Measurements from ENCODE around the gene DROSHA.
"Not testable (repeated sequence)": the region's sequence is repeated elsewhere in the genome, so short reads cannot be mapped to it uniquely, and the experiment has no call there.

The DROSHA gene

DNA sequence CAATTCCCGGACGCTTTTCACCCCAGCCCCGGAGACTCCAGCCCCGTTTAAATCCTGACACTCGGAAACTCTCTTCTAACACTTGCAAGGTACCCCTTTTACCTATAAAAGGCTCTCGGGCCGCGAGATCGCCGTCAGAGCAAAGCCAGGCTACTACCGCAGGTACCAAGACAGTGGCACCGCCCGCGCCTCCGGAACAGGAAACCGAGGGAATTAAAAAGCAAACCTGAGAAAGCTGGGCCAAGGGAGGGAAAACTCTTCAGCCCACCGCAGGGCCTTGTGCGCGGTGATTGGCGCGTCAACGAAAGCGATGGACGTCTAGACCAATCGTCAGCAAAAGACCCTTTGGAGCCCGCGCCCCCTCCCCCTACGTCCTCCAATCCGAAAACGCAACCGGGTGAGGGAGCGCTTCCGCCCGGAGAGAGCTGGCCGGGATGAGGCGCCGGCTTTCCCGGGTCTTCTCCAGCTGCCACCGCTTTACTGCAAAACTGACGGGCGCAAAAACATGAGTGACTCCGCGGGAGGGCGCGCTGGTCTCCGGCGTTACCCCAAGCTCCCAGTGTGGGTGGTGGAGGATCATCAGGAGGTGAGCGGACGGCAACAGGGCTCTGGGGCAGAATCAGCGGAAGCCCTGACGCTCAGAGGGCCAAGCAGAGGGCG lies at the start of gene DROSHA, which contains the start of gene C5orf22:
Gene DROSHA, minus strand, starts transcription at position 206 of the 660 bp plus-strand sequence. CDS start 3,034 bp downstream, outside the sequence.
Gene C5orf22, plus strand, starts transcription at position 414 of the 660 bp plus-strand sequence. Its CDS starts 92 bp downstream, at position 506.
- peak; percentile 81 for DNase-seq (ENCODE audit: low read depth)

DNA sequence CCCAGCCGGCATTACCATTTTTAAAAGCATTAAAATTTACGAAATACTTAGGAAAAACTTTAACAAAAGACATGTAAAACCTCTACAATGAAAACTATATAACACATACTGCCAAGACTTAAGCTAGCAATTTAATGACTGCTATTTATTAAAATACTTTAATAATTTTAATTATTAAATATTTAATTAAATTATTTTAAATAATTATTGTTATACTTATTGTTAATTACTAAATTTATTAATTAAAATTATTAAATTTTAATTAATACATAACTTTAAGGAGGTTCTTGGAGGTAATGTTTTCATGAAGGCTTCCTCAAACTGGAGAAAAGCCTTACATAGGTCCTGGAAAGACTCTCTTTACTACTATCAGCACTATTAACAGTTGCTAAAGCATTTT lies 47.7 kb upstream of the DROSHA start:
- DNase-seq (ENCODE audit: low read depth): no peak

DNA sequence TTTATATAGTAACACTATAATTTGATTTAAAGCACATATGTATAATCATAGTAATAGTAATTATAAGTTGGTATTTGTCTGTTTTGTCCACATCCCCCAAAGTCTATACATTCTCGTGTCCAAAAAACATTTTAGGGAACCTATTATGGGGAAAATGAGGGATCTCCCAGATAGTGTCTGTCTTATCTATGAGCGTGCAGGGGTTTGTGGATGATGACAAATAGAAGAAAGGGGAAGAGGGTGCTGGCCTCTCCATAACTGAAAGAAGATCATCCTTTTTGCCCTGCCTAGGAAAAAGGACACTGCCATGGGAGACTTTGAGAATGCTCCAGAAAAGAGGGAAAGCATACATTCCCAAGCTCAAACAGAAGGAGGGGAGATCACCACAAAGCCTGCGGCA lies 45.5 kb upstream of the DROSHA start:
- no peak for DNase-seq (ENCODE audit: low read depth)

- no peak for DNase-seq (ENCODE audit: low read depth)
Measured at GRCh38 chr5:31574772-31575171, 42.9 kb upstream of the DROSHA start.

DNA sequence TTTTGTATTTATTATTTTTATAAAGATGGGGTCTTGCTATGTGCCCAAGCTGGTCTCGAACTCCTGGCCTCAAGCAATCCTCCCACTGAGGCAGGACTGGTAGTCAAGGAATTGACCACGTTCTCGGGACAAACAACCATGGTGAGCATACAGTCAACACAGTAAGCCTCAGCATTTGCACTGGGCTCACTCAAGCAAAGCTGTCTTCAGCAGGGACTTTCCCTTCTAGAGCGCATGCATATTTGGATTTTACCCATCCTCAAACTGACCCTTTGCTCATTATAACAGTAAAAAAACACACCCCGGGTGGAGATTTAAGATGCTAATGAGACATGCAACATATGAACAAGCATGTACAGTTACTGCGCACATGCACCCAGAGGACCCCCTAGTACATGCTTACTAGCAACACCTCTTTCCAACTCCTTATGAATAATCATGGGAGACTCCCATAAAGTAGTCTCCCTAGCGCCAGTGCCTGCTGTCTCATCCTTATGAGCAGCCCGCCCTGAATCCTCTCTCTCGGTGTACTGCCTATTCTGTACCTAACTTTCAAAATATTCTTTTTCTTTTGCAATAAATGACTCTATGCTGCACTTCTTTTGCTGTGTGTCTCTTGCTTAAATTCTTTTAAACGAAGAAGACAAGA lies 41.7 kb upstream of the DROSHA start:
- DNase-seq (ENCODE audit: low read depth): no peak

GRCh38 chr5:31569068-31569467 lies 37.2 kb upstream of the DROSHA start:
- DNase-seq (ENCODE audit: low read depth): no peak

DNA sequence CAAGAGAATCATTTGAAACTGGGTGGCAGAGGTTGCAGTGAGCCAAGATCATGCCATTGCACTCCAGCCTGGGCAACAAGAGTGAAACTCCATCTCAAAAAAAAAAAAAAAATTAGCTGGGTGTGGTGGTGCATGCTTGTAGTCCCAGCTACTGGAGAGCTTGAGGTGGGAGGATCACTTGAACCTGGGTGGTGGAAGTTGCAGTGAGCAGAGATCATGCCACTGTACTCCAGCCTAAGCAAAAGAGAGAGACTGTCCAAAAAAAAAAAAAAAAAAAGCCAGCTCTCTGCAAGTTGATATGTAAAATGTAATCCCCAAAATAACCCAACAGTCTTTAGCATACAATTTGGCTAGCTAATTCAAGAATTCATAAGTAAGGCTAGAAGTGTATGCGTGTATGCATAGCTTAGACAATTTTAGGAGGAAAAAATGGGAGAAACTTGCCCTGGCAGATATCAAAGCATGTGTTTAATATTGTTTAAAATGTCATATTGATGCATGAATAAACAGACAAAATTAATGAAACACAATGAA lies 36.5 kb upstream of the DROSHA start:
- DNase-seq (ENCODE audit: low read depth): no peak

- DNase-seq (ENCODE audit: low read depth): not testable (repeated sequence)
Measured at GRCh38 chr5:31566362-31566761, 34.5 kb upstream of the DROSHA start.

DNA sequence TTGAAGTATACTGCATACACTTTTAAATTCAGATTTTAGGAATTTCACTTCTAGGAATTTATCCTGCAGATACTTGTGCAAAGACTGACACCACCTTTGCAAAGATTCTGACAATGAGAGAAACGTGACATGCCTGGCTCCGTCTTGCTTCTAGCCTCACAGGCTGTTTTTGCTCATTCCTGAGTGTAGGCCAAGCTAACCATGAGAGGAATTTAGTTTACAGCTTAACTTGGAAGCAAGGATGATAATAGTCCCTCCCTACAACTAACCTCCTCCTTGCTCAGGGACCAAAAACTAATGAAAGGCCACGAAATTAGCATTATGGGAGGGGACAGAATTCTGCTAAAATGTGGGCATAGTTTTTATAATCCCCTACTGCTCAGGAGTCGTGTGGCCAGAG lies 31.3 kb upstream of the DROSHA start:
- DNase-seq (ENCODE audit: low read depth): no peak

DNA sequence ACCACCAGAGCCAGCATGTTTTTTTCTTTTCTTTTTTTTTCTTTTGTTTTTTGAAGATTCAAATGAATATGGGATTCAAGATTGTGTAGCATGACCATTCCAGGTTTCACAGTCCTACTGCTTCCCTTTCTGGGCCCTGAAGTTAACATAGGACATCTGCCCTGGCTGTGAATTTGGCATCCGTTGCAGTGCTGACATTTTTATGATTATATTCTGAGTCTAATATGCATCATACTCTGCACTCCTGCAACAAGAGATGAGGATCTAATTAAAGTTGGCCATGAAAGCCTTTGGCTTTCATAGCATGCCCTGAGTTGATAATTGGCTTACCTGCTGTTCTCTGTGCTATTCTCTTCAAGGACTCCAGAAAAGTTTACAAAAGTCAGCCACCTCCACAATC lies 30.1 kb upstream of the DROSHA start:
- no peak for DNase-seq (ENCODE audit: low read depth)

DNA sequence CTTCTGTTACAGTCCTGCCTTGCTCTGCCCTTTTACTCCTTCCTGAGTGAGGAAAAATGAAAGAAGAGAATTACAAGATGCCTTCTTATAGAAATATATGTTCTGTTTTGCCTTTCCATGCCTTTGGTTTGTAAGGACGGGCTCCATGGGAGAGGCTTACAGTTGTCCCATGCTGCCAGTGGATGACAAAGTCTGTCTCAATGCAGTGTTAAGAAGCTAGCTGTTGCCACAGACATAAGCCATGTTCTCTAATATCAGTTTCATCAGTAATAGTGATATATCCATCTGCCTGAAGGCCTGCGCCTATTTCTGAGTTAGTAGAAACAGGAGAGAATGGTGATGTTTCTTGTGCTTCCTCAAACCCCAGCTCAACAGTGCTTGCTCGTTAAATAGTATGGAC lies 28.0 kb upstream of the DROSHA start:
- DNase-seq (ENCODE audit: low read depth): no peak

GRCh38 chr5:31556461-31556860 lies 24.6 kb upstream of the DROSHA start:
- DNase-seq (ENCODE audit: low read depth): no peak

GRCh38 chr5:31554552-31554951 lies 22.7 kb upstream of the DROSHA start:
- no peak for DNase-seq (ENCODE audit: low read depth)

DNA sequence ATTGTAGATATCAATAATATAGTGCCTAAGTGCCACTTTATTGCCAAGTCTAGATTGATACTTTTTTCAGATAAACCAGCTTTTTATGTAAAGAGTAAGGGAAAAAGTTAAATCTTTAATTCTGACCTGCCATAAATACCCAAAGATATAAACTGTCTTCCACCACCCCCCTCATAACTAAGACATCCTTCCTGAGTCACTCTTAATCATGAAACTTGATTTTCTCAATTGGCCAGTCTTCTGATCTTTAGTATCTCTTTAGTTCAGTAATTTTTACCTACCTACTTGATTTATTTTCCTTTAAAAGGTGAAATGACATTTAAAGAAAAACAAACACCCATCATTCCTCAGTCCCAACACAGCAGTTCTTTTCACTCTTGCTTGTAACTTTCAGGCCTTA lies 22.0 kb upstream of the DROSHA start:
- no peak for DNase-seq (ENCODE audit: low read depth)

DNA sequence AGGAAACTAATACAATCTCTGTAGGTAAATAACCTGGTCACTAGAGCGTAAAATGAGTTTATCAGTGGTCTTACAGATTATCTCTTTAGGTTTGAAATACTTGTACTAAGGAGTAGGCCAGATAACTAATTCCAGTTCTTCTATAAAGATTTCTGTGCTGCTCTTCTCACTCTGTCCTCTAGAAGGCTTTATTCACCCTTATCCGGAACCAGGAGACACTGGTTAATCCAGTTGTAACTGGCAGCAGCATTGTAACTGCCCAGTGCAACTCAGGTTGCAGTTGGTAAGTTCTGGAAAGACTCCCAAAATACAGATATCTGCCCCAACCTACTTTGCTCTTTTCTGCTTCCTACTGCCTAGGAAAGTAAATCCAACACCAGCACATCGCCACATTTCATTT lies 20.0 kb upstream of the DROSHA start:
- DNase-seq (ENCODE audit: low read depth): no peak

GRCh38 chr5:31549114-31549513 lies 17.2 kb upstream of the DROSHA start:
- DNase-seq (ENCODE audit: low read depth): not testable (repeated sequence)

DNA sequence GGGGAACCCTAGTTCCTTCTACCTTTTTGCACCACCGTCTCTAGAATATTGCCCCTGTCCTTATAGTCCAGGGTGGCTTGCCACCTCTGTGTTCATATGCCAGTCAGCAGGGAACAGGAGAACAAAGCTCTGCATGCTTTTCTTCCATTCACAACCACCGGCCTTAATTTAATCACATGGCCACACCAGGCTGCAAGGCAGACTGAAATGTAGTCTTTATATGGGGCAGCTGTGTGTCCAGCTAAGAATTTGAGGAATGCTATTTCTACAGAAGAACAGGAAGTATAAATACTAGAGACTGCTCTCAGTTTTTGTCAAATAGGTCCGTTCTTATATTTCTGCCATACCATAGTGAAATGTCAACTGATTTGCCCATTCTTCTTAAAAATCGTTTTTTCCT lies 6.0 kb upstream of the DROSHA start:
- no peak for DNase-seq (ENCODE audit: low read depth)

DNA sequence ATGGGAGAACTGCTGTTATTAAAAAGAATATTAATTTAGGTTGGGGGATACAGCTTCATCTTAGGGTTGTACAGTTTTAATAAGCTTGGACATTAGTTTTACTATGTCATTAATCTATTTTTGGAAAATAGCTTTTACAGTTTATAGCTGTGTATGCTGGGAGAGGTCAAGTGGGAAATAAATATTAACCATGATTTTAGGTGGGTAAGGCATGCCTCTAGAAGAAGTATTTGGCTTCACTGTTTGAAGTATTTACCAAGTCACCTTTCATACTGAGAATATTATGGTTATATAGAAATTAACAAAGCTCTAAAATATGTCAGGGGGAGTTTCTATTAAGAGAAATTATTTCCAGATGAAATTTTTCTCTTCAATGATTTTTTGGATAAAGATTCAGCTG lies 5.5 kb upstream of the DROSHA start:
- no peak for DNase-seq (ENCODE audit: low read depth)

DNA sequence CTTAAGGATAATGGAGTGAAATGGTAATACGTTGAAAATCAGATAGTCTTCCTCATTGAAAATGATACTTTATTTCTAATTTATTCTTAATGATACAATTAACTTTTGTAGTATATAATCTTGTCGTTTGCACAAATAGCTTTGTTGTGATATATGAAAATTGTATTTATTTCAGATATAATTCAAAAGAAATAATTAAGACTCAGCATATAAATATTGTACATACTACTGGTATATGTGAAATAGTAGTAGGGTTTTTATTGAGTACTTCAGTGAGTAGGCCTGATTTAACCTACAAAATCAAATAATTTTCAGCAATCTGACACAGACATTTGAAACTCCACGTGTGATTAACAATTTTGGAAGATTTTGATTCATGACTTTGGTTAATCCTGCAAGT lies 5.0 kb upstream of the DROSHA start:
- DNase-seq (ENCODE audit: low read depth): no peak

- DNase-seq (ENCODE audit: low read depth): no peak
Measured at GRCh38 chr5:31534527-31535046, 2.7 kb upstream of the DROSHA start.

DNA sequence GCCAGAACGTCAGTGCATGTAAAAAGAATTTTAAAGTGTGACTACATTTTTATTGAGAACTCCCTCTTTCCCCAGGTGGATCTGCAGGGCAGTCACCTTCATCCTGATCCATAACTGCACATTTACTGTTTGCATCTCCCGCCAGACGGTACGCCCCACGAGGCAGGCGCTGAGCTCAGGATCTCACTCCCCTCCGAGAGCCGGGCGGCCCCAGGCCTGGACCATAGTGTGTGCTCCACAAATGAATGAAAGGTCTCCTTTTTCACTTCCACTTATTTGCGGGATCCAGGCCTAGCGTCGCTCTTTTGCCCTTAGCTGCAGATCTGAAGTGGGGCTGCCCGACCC lies 378 bp downstream of the DROSHA start:
- DNase-seq (ENCODE audit: low read depth): no peak

DNA sequence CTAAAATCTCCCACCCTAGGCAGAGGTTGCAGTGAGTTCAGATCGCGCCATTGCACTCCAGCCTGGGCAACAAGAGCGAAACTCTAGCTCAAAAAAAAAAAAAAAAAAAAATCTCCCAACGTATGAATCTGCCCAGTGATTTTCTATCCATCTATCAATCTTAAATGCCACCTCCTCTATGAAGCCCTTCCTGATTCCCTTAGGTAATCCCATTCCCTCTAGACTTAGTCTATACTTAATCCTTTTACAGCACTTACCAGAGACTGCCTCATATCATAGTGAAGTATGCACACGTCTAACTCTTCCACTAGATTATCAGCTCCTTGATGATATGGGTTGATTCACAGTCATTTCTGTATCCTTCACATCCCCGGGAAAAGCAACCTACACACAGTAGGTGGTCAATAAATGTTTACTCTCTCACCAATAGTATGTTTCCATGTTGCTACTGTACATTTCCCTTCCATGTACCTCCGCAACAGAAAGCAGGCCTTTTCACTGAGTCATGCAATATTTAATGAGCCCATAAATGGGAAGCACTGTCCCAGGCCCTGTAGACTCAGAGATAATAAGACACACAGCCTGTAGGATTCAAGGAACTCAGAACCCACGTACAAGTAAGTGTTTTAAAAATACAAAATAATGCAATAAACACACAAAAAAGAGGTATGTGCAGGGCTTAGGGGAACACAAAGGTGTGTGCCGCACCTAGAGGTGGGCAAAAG lies 1.2 kb downstream of the DROSHA start:
- no peak for DNase-seq (ENCODE audit: low read depth)

- DNase-seq (ENCODE audit: low read depth): no peak
Measured at GRCh38 chr5:31523041-31523440, 8.9 kb downstream of the DROSHA start.

Data from stimulated activated CD8-positive, alpha-beta memory T cell treated with anti-CD3 and anti-CD28 coated beads, Interleukin-12 subunit alpha, Interleukin-12 subunit beta, amount 100 ng/mL, for 4 hours (primary cell).